ENCODE measurements around the gene FRMD6. TPM values are rescaled to one million over a fixed set of nuclear protein-coding genes. Genes with fewer than 3 reads are reported as not detected.

The FRMD6 gene
- polyA plus RNA-seq, 4 donors, result 0.45 to 6.2 (median 3.2) TPM

GRCh38 chr14:51653079-51653774 is 1.5 kb downstream of the FRMD6 start:
- 12 to 18% (median 12%) methylated on average over 6 of the region's 6 CpGs for whole genome bisulfite sequencing, 3 donors
- DNase-seq (peak in 1 of 2 donors; percentile 36), FAIRE-seq (no peak)
- Histone ChIP-seq H3K9me3 (ENCODE audit: control insufficient read depth in 2 of 2, insufficient read depth in 1 of 2, low read depth in 1 of 2, low read length in 1 of 2) (no peaks in the 10 kb centered on the region), H3K4me1 (ENCODE audit: control insufficient read depth in 3 of 3, insufficient read depth in 2 of 3, low read depth in 1 of 3, low read length in 2 of 3) (peaks cover 0 to 9% (median 3%) of the 10 kb centered on the region in 3 donors), H3K27me3 (ENCODE audit: control insufficient read depth in 3 of 3, insufficient read depth in 3 of 3, low read length in 3 of 3) (peaks cover 0 to 2% (median 0%) of the 10 kb centered on the region in 3 donors), H3K4me3 (ENCODE audit: low read depth in 1 of 3, low read length in 3 of 3) (peak overlapping the region; percentile 58 to 84 (median 80)), H3K27ac (ENCODE audit: low read depth in 1 of 3, low read length in 2 of 3) (peak overlapping the region in 2 of 3 donors; percentile 74 to 81), H3K36me3 (ENCODE audit: control insufficient read depth in 3 of 3, insufficient read depth in 2 of 3, low read depth in 1 of 3, low read length in 3 of 3) (no peaks in the 10 kb centered on the region)

DNA sequence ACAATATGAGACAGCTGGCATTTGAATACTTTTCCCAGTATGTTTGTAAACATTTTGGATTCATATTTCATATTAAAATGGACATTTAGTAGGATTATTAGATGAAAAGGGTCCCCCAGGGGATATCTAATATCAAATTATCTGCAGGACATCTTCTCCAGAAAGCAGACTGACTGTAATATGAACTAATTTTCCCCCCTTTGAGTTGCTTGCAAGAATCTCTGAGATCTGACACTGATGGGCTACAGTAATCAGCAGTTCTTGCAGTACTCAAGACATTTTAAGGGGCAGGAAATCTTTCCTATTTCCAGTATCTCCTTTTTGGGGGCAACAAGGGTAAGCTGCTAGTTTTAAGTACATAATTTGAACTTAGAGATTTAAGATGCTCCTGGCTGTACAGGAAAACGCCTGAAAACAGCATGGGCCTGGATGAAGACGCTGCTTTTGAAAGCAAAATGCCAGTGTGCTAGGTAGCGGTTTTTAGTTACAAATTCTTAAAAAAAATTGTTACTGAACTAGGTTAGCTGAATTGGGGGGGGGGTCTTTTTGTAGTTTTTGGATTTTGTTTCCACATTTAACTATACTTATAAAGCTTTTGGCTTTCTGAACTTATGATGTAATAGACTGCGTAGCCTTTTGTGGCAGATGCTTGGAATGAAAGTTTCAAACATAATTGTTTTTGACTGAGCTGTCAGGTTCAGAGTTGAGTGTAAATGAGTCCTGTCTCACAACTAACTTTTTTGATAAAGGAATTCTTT is 2.2 kb downstream of the FRMD6 start:
- Histone ChIP-seq H3K36me3 (ENCODE audit: control insufficient read depth in 3 of 3, insufficient read depth in 2 of 3, low read depth in 1 of 3, low read length in 3 of 3) (no peaks in the 10 kb centered on the region), H3K4me3 (ENCODE audit: low read depth in 1 of 3, low read length in 3 of 3) (no peak overlapping the region)
- DNase-seq, result no peak

GRCh38 chr14:51654533-51654845 is 2.8 kb downstream of the FRMD6 start:
- Histone ChIP-seq H3K4me3 (ENCODE audit: low read depth in 1 of 3, low read length in 3 of 3) (no peak overlapping the region), H3K36me3 (ENCODE audit: control insufficient read depth in 3 of 3, insufficient read depth in 2 of 3, low read depth in 1 of 3, low read length in 3 of 3) (no peaks in the 10 kb centered on the region), H3K27me3 (ENCODE audit: control insufficient read depth in 3 of 3, insufficient read depth in 3 of 3, low read length in 3 of 3) (peaks cover 0 to 2% (median 0%) of the 10 kb centered on the region in 3 donors), H3K4me1 (ENCODE audit: control insufficient read depth in 3 of 3, insufficient read depth in 2 of 3, low read depth in 1 of 3, low read length in 2 of 3) (peaks cover 0 to 9% (median 3%) of the 10 kb centered on the region in 3 donors), H3K9me3 (ENCODE audit: control insufficient read depth in 2 of 2, insufficient read depth in 1 of 2, low read depth in 1 of 2, low read length in 1 of 2) (no peaks in the 10 kb centered on the region), H3K27ac (ENCODE audit: low read depth in 1 of 3, low read length in 2 of 3) (no peak overlapping the region)
- no peak for FAIRE-seq
- DNase-seq, result no peak
- WGBS, 3 donors, result 74 to 76% (median 76%) methylated on average over 1 of the region's 1 CpG

More for the DNA sequence above, 2.2 kb downstream of the FRMD6 start:
- Histone ChIP-seq H3K9me3 (ENCODE audit: control insufficient read depth in 2 of 2, insufficient read depth in 1 of 2, low read depth in 1 of 2, low read length in 1 of 2) (no peaks in the 10 kb centered on the region), H3K27me3 (ENCODE audit: control insufficient read depth in 3 of 3, insufficient read depth in 3 of 3, low read length in 3 of 3) (peaks cover 0 to 2% (median 0%) of the 10 kb centered on the region in 3 donors), H3K4me1 (ENCODE audit: control insufficient read depth in 3 of 3, insufficient read depth in 2 of 3, low read depth in 1 of 3, low read length in 2 of 3) (peaks cover 0 to 9% (median 3%) of the 10 kb centered on the region in 3 donors), H3K27ac (ENCODE audit: low read depth in 1 of 3, low read length in 2 of 3) (peak overlapping the region in 1 of 3 donors; percentile 27)
- WGBS, 3 donors, result 67 to 91% (median 90%) methylated on average over 4 of the region's 4 CpGs
- FAIRE-seq, result no peak

GRCh38 chr14:51657762-51658161 is 6.1 kb downstream of the FRMD6 start:
- H3K4me3 ChIP-seq (ENCODE audit: low read depth in 1 of 3, low read length in 3 of 3), result no peak overlapping the region
- no peak for FAIRE-seq
- H3K9me3 ChIP-seq (ENCODE audit: control insufficient read depth in 2 of 2, insufficient read depth in 1 of 2, low read depth in 1 of 2, low read length in 1 of 2), result no peaks in the 10 kb centered on the region
- no peaks in the 10 kb centered on the region for H3K27me3 ChIP-seq (ENCODE audit: control insufficient read depth in 3 of 3, insufficient read depth in 3 of 3, low read length in 3 of 3)
- no peak for DNase-seq
- no peak overlapping the region for H3K27ac ChIP-seq (ENCODE audit: low read depth in 1 of 3, low read length in 2 of 3)
- H3K36me3 ChIP-seq (ENCODE audit: control insufficient read depth in 3 of 3, insufficient read depth in 2 of 3, low read depth in 1 of 3, low read length in 3 of 3), result no peaks in the 10 kb centered on the region
- 77 to 98% (median 84%) methylated on average over 1 of the region's 1 CpG for WGBS, 3 donors
- peaks cover 0 to 3% (median 0%) of the 10 kb centered on the region in 3 donors for H3K4me1 ChIP-seq (ENCODE audit: control insufficient read depth in 3 of 3, insufficient read depth in 2 of 3, low read depth in 1 of 3, low read length in 2 of 3)

GRCh38 chr14:51658441-51659173 is 6.9 kb downstream of the FRMD6 start:
- WGBS, 3 donors, result 72 to 83% (median 80%) methylated on average over 6 of the region's 6 CpGs
- no peaks in the 10 kb centered on the region for H3K9me3 ChIP-seq (ENCODE audit: control insufficient read depth in 2 of 2, insufficient read depth in 1 of 2, low read depth in 1 of 2, low read length in 1 of 2)
- no peak for FAIRE-seq
- no peaks in the 10 kb centered on the region for H3K27me3 ChIP-seq (ENCODE audit: control insufficient read depth in 3 of 3, insufficient read depth in 3 of 3, low read length in 3 of 3)
- DNase-seq, result no peak
- no peaks in the 10 kb centered on the region for H3K4me1 ChIP-seq (ENCODE audit: control insufficient read depth in 3 of 3, insufficient read depth in 2 of 3, low read depth in 1 of 3, low read length in 2 of 3)
- H3K4me3 ChIP-seq (ENCODE audit: low read depth in 1 of 3, low read length in 3 of 3), result no peak overlapping the region
- no peaks in the 10 kb centered on the region for H3K36me3 ChIP-seq (ENCODE audit: control insufficient read depth in 3 of 3, insufficient read depth in 2 of 3, low read depth in 1 of 3, low read length in 3 of 3)
- H3K27ac ChIP-seq (ENCODE audit: low read depth in 1 of 3, low read length in 2 of 3), result no peak overlapping the region

GRCh38 chr14:51660741-51661140 is 9.0 kb downstream of the FRMD6 start:
- 93 to 100% (median 97%) methylated on average over 2 of the region's 2 CpGs for WGBS, 3 donors
- Histone ChIP-seq H3K4me3 (ENCODE audit: low read depth in 1 of 3, low read length in 3 of 3) (no peak overlapping the region), H3K9me3 (ENCODE audit: control insufficient read depth in 2 of 2, insufficient read depth in 1 of 2, low read depth in 1 of 2, low read length in 1 of 2) (peaks cover 0 to 2% of the 10 kb centered on the region in 2 donors), H3K27ac (ENCODE audit: low read depth in 1 of 3, low read length in 2 of 3) (no peak overlapping the region), H3K36me3 (ENCODE audit: control insufficient read depth in 3 of 3, insufficient read depth in 2 of 3, low read depth in 1 of 3, low read length in 3 of 3) (no peaks in the 10 kb centered on the region), H3K4me1 (ENCODE audit: control insufficient read depth in 3 of 3, insufficient read depth in 2 of 3, low read depth in 1 of 3, low read length in 2 of 3) (no peaks in the 10 kb centered on the region), H3K27me3 (ENCODE audit: control insufficient read depth in 3 of 3, insufficient read depth in 3 of 3, low read length in 3 of 3) (peaks cover 0 to 2% (median 0%) of the 10 kb centered on the region in 3 donors)
- DNase-seq (no peak), FAIRE-seq (no peak)

GRCh38 chr14:51661504-51661903 is 9.8 kb downstream of the FRMD6 start:
- Histone ChIP-seq H3K36me3 (ENCODE audit: control insufficient read depth in 3 of 3, insufficient read depth in 2 of 3, low read depth in 1 of 3, low read length in 3 of 3) (no peaks in the 10 kb centered on the region), H3K4me3 (ENCODE audit: low read depth in 1 of 3, low read length in 3 of 3) (no peak overlapping the region), H3K27me3 (ENCODE audit: control insufficient read depth in 3 of 3, insufficient read depth in 3 of 3, low read length in 3 of 3) (peaks cover 0 to 2% (median 0%) of the 10 kb centered on the region in 3 donors), H3K9me3 (ENCODE audit: control insufficient read depth in 2 of 2, insufficient read depth in 1 of 2, low read depth in 1 of 2, low read length in 1 of 2) (peaks cover 0 to 3% of the 10 kb centered on the region in 2 donors), H3K4me1 (ENCODE audit: control insufficient read depth in 3 of 3, insufficient read depth in 2 of 3, low read depth in 1 of 3, low read length in 2 of 3) (no peaks in the 10 kb centered on the region), H3K27ac (ENCODE audit: low read depth in 1 of 3, low read length in 2 of 3) (no peak overlapping the region)
- DNase-seq, result no peak
- no peak for FAIRE-seq

GRCh38 chr14:51663783-51664326 is 12.1 kb downstream of the FRMD6 start:
- H3K27ac ChIP-seq (ENCODE audit: low read depth in 1 of 3, low read length in 2 of 3), result no peak overlapping the region
- no peak for DNase-seq
- H3K36me3 ChIP-seq (ENCODE audit: control insufficient read depth in 3 of 3, insufficient read depth in 2 of 3, low read depth in 1 of 3, low read length in 3 of 3), result no peaks in the 10 kb centered on the region
- H3K27me3 ChIP-seq (ENCODE audit: control insufficient read depth in 3 of 3, insufficient read depth in 3 of 3, low read length in 3 of 3), result peaks cover 0 to 2% (median 0%) of the 10 kb centered on the region in 3 donors
- no peak for FAIRE-seq
- peaks cover 0 to 3% of the 10 kb centered on the region in 2 donors for H3K9me3 ChIP-seq (ENCODE audit: control insufficient read depth in 2 of 2, insufficient read depth in 1 of 2, low read depth in 1 of 2, low read length in 1 of 2)
- 79 to 86% (median 85%) methylated on average over 5 of the region's 5 CpGs for WGBS, 3 donors
- H3K4me3 ChIP-seq (ENCODE audit: low read depth in 1 of 3, low read length in 3 of 3), result no peak overlapping the region
- H3K4me1 ChIP-seq (ENCODE audit: control insufficient read depth in 3 of 3, insufficient read depth in 2 of 3, low read depth in 1 of 3, low read length in 2 of 3), result no peaks in the 10 kb centered on the region
